Measurements from ENCODE around the gene SLC12A3.

DNA sequence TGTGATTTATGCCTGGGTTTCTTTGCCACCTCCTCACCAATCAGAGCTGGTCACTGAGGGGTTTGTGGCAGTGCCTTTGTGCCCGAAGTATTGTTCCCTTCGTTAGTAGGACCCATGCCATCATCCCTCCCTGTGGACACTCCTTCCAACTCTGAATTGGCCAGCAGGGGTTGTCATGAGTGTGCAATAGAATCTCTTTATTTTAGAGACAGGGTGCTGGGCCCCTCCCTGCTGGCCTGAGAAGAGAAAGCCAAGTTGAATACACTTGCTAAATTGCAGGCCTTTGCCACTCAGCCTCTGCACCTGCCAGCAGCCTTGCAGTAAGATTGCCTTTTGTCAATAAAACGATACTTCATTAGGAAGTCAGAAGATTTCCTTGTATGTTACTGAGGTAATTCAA is 40.7 kb upstream of the SLC12A3 start:
- TF ChIP-seq POLR2A (IDR thresholded peaks at IDR 0.05) = no peak
- TF ChIP-seq, protein P1, sequence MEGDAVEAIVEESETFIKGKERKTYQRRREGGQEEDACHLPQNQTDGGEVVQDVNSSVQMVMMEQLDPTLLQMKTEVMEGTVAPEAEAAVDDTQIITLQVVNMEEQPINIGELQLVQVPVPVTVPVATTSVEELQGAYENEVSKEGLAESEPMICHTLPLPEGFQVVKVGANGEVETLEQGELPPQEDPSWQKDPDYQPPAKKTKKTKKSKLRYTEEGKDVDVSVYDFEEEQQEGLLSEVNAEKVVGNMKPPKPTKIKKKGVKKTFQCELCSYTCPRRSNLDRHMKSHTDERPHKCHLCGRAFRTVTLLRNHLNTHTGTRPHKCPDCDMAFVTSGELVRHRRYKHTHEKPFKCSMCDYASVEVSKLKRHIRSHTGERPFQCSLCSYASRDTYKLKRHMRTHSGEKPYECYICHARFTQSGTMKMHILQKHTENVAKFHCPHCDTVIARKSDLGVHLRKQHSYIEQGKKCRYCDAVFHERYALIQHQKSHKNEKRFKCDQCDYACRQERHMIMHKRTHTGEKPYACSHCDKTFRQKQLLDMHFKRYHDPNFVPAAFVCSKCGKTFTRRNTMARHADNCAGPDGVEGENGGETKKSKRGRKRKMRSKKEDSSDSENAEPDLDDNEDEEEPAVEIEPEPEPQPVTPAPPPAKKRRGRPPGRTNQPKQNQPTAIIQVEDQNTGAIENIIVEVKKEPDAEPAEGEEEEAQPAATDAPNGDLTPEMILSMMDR (IDR thresholded peaks at IDR 0.05) = peak in 1 of 5 experiments; percentile 13
